Activated CD4-positive, alpha-beta T cell treated with anti-CD3 and anti-CD28 coated beads for 4 hours (primary cell): ENCODE data around the gene ARID5A.
"Not testable (repeated sequence)": the region's sequence is repeated elsewhere in the genome, so short reads cannot be mapped to it uniquely, and the experiment has no call there.

Experiments
- DNase-seq, 2 donors: peaks; one replicate each; pipeline ENCODE4 v3.0.0-alpha.2; 2020

The ARID5A gene, protein sequence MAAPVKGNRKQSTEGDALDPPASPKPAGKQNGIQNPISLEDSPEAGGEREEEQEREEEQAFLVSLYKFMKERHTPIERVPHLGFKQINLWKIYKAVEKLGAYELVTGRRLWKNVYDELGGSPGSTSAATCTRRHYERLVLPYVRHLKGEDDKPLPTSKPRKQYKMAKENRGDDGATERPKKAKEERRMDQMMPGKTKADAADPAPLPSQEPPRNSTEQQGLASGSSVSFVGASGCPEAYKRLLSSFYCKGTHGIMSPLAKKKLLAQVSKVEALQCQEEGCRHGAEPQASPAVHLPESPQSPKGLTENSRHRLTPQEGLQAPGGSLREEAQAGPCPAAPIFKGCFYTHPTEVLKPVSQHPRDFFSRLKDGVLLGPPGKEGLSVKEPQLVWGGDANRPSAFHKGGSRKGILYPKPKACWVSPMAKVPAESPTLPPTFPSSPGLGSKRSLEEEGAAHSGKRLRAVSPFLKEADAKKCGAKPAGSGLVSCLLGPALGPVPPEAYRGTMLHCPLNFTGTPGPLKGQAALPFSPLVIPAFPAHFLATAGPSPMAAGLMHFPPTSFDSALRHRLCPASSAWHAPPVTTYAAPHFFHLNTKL

DNA sequence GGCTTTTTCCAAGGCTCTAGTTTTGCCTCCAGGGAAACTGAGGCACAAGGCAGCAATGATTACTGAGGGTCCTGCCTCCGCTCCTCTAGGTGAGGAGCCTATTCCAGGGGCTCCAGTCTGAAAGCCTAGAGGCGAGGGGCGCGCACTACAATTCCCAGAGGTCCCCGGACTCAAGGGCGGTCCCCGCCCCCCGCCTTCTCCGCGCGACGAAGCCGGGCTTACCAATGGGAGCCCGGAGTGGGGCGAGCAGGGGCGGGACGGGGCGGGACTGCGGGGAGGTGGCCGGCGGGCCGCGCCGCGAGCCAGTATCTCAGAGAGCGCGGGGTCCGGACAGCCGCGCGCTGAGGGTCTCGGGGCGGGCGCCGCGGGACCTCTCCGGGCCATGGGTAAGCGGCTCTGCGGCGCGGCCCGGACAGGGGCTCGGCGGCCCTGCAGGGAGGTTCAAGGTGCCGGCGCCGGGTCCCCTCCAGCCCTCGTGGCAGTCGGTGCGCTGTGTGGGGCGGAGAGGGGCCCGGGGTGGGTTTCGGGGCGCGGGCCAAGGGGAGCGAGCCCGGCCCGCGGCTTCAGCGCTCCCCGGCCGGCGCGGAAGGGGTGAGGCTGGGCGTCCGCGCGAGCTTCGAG lies at the start of gene ARID5A:
ARID5A (plus strand) TSS at position 308 of the 621 bp plus-strand sequence; CDS start at position 383, 75 bp downstream.
- DNase-seq, result peak; percentile 92 to 93

DNA sequence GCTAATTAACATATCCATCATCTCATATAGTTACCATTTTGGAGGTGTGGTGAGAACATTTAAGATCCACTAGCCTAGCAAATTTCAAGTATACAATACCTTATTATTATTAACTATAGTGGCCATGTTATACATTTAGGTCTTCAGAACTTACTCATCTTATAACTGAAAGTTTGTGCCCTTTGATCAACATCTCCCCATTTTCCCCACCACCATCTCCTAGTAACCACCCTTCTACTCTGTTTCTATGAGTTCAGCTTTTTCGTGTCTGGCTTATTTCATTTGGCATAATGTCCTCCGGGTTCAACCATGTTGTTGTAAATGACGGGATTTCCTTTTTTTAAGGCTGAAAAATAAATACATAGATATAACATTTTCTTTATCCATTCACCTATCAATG lies 47.3 kb upstream of the ARID5A start:
- no peak for DNase-seq

DNA sequence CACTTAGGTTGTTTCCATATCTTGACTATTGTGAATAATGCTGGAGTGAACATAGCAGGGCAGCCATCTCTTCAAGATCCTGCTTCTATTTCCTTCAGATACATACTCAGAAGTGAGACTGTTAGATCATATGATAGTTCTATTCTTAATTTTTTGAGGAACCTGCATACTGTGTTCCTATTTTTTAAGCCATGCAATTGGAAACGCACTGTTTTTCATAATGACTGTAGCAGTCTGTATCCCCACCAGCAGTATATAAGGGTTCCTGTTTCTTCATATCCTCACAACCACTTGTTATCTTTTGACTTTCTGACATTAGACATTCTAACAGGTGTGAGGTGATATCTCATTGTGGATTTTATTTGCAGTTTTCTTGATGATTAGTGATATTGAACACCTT lies 46.9 kb upstream of the ARID5A start:
- no peak for DNase-seq

DNA sequence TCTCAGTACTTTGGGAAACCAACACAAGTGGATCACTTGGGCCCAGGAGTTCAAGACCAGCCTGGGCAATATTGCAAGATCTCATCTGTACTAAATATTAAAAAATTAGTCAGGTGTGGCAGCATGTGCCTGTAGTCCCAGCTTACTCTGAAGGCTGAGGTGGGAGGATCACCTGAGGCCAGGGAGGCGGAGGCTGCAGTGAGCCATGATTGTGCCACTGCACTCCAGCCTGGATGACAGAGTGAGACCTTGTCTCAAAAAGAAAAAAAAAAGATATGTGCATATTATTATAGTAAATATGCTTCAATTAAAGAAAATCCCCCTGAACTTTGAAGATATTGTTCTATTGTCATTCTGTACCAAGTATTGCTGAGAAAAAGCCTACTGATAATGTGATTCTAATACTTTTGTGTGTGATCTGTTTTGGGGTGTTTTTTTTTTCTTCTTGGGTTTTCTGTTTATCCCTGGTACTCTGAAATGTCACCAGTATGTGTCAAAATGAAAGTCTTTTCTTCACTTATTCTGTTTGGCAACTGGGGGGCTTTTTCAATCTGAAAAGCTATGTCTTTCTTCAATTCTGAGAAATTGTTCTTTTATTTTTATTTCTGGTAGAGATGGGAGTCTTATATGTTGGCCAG lies 44.6 kb upstream of the ARID5A start:
- no peak for DNase-seq

DNA sequence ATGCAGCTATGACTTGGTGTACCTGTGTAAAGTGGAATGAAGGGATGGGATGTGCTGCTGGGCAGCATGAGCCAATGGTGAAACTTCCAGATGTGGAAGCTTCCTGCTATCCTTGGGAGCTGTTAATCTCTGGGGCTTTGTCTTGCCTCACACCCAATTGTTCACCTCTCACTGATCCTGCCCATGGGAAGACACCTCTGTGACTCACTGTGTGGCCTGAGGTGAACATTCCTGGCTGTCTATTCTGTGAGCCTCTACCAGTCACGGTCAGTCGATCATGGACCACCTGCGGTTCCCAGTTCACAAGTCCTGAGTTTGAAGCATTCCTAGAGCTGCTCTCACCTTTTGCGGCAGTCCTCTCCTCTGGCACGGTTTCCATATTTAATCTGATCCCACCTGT lies 43.5 kb upstream of the ARID5A start:
- DNase-seq, result no peak

DNA sequence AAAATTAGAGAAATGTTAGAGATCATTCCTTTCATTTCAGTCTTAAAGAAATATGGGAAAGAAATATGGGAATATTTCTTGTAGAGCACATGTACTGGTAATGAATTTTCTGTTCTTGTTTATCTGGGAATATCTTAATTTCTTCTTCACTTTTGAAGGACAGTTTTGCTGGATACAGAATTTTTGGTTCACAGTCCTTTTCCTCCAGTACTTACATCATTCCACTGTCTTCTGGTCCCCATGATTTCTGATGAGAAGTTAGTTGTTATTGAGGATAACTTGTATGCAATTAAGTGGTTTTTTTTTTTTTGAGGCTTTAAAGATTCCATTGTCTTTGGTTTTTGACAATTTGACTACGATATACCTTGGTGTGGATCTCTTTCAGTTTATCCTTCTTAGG lies 42.4 kb upstream of the ARID5A start:
- DNase-seq, result no peak

DNA sequence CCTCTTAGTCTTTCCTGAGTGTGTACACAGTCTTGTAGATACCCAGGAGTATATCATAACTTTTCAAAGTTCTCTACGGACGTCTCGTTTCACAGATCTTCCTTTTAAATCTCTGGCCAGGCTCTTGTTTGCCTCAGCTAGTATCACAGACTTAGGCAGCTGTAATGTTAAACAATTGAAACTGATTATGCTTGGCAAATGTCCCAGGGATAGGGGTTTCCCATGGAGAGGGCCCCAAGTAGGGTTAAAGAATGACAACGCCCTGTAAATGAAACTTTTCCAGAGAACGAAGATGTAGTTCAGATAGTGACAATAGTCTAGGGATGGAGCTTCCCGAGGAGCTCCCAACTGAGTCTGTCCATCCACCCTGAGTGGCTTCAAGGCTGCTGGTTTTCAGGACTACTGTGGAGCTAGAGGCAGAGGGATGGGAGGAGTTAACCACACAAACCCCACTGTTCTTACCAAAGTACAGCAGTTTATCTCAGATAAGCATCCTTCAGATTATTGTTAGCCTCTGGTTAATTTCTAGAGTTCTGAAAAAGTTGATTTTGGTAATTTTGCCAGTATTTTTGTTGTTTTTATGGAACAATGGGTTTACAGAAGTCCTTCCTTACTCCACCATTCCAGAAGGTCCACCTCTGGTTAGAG lies 40.4 kb upstream of the ARID5A start:
- no peak for DNase-seq

DNA sequence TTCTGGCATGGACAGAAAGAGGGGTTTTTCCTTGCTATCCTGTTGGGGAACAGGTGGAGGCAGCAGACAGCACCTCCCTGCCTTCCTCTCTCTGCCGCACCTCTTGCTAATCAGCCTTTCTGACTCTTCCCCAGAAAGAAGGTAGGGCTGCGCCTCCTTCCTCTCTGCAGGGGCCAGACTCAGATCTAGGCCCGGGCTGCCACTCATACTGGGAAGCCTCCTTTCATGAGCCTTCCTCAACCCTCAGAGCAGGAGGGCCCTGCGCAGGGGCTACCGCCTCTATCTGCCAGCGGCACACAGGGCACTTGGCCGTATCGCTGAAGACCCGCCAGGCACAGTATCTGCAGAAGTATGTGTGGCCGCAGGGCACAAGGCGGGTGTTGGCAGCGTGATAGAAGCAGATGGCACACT lies 38.5 kb upstream of the ARID5A start:
- no peak for DNase-seq

DNA sequence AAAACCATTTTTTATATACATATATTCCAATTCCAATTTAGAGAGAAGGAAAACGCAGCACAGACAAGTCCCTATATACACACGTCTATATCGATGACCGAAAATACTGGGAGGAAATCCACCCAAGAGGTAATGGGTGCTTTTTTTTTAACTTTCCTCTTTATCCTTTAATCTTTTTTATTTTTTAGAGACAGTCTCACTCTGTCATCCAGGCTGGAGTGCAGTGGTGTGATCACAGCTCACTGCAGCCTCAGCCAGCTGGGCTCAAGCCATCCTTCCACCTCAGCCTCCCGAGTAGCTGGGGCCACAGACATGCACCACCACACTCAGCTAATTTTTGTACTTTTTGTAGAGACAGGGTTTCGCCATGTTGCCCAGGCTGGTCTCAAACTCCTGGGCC lies 37.9 kb upstream of the ARID5A start:
- not testable (repeated sequence) for DNase-seq

DNA sequence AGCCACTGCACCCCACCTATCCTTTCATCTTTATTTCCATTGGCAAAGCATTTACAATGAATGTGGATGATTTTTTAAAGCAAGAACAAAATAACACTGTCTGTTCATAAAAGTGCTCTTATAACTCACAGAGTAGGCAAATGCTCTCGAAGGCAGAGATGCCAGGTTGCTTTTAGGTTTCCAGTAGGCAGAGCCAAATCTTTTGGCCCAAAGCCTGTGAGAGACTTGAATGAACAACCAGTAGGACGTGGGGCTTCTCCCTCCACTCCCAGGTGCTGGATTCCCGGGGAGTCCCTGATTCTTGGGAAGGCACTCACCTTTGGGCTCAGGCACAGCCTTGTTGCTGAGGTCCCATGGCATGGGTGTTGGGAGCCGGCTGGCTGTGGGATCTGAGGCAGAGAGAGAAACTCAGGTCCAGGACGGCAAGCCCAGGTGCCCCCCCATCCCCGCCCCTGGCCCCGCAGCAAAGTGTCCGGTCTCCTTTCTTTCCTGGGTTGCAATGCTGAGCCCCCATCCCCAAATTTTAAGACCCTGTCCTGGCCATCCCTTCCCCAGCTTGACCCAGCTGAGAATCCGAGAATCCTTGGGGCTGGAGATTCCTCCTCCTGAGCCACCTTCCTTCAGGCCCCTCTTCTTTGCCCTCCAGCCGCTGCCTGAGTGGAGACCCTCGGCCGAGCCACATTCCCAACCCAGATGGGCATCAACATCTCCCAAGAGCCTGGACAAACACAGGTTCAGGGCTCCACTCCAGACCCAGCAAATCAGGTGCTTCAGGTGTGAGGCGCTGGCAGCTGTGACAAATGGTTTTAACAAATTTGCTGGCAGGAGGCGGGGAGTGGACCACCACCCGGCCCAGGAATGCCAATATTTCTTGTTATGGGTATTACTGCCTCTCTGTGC lies 37.2 kb upstream of the ARID5A start:
- no peak for DNase-seq

DNA sequence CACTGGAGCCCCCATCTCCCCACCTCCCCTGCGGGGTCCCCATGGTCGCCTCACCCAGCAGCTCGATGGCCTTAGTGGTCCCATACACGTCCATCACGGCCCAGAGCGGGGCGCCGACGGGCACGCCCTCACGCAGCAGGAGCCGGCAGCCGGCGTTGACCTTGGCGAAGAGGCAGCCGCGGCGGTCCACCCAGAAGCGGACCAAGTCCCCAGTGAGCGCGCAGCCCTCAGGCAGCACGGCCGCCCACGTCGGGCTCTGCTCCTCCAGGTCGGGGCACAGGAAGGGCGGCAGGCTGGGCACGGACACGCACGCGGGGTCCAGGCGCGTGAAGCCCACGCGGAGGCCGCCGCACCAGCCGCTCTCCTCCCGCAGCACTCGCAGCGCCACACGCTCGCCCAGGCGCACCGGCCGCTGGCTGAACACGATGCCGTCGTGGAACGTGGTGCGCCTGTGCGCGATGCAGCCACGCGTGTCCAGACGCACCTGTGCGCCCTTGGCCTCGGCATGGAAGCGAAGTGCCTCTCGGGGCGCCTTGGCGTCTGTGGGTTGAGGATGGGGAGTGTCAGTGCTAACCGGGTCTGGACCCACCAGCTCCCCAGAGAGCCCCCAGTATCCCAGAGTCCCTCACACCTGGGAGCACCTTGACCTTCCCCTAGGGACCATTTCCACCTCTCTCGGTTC lies 36.0 kb upstream of the ARID5A start:
- DNase-seq, result no peak

DNA sequence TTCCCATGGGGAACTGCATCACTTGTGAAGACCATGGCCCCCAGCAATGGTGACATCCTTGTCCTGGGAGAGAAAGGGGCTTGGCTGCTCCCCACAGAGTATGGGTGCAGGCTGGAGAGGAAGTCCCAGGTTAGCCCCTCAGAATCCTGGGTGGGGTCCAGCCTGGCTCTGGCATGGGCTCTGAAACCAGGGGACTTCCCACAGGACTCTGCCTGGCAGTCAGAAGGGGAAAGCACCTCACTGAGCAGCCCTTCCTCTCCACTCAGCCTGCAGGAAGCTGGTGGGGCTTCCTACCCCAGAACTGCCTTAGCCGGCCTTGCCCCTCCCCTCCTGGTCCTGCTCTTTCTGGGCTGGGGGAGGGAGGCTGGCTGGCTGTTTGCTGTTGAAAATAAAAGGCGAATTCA lies 35.1 kb upstream of the ARID5A start:
- no peak for DNase-seq

DNA sequence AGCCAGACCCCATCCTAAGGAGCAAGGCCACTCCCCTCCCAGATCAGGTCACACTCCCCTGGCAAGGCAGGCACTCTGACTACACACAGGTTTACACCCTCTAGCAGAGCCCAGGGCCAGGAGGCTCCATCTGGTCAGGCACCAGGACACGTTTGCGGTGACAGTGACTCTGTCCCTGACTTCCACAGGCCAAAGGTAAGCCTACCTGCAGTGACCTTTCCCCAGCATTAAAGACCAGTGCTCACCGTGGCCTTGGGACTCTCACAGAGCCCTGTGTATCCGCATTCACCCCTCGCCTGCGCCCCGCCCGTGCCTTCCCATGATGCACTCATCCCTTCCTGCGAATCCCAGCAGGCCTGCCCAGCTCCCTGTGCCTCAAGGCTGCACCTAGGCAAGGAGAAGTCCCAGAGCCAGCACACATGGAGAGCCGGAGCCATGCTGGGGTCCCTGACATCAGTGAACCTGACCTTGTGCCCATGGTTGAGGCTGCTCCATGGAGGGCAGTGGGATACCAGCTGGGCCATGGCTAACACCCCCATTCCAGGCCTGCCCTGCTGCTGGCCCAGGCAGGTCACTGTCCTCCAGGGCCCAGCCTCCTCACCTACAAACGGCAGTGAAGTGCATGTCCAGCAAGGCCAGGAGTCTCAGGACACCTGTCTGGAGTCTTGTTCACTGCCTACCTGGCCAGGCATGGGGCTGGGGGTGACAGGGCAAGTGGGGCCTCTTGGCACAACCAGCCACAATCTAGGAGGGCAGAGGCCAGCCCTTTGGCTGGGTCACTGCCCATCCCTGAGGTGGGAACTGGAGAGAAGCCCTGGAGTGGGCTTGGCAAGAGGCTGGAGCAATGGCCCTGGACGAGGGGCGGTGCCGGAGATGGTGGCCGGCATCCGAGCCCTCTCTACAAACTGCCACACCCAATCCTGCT lies 34.4 kb upstream of the ARID5A start:
- no peak for DNase-seq

DNA sequence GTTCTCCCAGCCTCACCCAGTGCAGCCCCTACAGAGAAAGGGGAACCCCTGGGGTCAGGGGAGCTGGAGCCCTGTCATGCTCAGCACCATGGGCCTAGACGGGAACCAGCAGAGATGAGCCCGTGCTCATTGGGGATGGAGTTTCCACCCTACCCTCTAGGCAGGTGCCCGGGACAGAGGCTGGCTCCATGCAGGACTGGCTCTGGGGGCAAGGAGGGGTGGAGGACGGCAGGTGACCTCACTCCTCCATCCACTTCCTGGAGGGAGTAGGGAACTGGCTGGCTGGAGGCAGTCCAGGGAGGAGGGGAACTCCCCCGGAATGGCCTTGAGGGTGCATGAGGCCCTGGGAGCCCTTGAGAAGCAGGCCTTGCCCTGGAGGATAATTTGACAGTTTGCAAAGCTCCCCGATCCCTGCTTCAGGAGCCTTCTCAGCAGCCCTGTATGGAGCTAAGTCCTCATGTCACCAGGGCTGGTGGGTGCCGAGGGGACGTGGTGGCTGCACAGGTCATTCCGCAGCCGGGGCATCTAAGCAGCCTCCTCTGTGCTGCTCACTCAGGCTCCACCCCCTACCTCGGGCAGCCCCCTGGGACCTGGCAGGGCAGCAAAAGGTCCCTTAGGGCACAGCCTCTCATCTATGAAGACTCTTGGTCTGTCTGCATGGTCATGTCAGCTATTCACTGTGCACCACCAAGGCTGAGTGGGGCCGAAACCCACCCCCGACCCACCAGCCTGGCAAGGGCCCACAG lies 33.5 kb upstream of the ARID5A start:
- no peak for DNase-seq

DNA sequence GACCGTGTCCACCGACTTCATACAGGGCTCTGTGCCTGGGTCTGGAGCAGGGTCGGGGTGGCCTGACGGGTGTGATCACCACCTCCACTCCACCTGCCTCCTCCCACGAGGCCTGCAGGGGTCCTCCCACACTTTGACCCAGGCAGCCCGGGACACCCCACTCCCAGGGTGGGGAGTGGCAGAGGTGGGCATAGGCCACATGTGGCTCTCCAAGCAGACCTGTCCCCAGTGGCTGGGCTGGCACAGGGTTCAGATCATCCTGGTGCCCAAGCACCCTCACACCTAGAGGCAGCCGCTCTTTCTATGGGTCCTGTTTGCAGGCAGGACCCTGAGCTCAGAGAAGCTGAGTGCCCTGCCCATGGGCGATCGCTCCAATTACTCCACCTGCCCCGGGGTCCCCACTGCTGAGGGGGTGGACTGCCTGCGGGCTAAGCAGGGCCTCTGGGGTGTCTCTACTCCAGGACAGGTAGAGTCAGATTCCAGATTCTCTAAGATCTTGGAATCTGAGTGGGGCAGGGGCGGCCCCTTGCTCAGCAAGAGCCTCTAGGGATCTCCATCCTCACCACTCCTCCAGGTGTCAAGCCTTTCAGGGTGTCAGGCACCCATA lies 32.8 kb upstream of the ARID5A start:
- DNase-seq, result no peak

DNA sequence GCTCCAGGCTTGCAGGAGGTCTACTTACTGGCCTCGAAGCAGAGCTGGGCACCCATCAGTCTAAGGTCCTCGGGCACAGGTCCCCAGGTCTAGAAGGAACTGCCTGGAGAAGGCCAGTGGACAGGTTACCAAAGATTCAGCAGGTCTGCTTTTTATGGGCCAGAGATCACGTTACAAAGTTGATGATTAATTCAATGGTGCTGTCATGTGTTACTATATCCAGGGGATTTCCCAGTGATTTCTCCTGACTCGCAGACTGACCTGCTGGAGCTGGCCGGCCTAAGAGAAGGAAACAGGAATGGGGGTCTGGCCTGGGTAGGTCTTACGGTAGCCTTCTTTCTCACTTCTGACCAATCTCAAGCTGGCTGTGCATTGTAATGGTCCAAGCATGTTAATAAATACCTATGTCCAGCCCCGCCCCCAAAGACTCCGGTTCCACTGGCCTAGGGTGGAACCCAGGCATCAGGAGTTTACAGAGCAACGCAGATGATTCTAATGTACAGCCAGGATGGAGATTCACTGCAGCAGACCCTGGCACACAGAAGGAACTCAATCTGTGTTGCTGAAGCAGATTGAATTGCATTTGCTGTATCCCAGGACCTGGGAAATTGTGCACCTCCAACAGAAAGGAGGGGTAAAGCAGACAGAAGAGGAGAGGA lies 31.2 kb upstream of the ARID5A start, which contains the start of gene NEURL3:
NEURL3 (minus strand) TSS at position 127 of the 659 bp plus-strand sequence; CDS start at position 56, 71 bp downstream.
- DNase-seq, result no peak

DNA sequence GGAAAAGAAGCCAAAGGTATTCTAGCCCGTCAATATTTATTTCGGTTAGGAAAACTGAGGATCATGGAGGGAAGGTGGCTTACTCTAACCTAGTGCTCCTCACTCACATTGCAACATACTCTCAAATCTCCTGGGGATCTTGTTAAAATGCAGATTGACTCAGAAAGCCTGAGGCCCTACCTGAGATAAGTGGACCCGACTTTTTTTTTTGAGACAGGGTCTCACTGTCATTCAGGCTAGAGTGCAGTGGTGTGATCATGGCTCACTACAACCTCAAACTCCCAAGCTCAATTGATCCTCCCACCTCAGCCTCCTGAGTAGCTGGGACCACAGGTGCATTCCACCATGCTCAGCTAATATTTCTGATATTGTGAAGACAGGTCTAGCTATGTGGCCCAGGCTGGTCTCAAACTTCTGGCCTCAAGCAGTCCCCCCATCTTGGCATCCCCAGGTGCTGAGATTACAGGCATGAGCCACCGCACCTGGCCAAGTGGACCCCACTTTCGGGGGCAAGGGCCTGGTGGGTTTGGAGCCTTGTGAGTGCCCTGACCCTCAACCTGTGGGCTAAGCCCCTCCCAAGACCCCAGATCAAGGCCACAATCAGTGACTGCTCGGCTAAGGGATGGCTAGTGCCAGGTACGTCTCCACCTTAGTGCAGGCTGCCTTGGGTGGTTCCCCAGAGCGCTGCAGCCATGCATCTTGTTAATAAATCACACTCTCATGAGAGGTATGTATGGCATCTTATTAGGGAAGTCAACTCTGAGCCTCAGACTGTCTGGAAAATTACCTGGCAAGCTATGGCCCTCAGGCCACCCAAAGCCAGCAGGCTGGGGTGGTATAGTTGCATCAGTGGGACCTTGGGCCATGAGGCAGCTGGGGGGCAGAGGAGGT lies 30.3 kb upstream of the ARID5A start:
- no peak for DNase-seq
